Neuron (in vitro differentiated cells): ENCODE data around the gene SLC15A2.
"Not testable (repeated sequence)": the region's sequence is repeated elsewhere in the genome, so short reads cannot be mapped to it uniquely, and the experiment has no call there.

ENCODE experiments used
- H2AFZ ChIP-seq: one replicate; pipeline ENCODE4 v1.6.1; 2013; ENCODE audit warnings: low read depth, mild to moderate bottlenecking, inconsistent platforms, low read length, moderate library complexity
- H3K27me3 ChIP-seq: one replicate; pipeline ENCODE4 v1.6.1; 2013; ENCODE audit warnings: low read length; ENCODE audit not compliant: insufficient read depth
- H3K36me3 ChIP-seq: one replicate; pipeline ENCODE4 v1.6.1; 2013; ENCODE audit warnings: low read length; ENCODE audit not compliant: insufficient read depth
- H3K4me1 ChIP-seq: one replicate; pipeline ENCODE4 v1.6.1; 2013; ENCODE audit warnings: low read length; ENCODE audit not compliant: insufficient read depth
- H3K4me3 ChIP-seq: 2 replicates; pipeline ENCODE4 v1.5.1; 2013; ENCODE audit warnings: mild to moderate bottlenecking, low read length, moderate library complexity
- H3K9me3 ChIP-seq: one replicate; pipeline ENCODE4 v1.6.1; 2013; ENCODE audit warnings: low read length

SLC15A2 gene

DNA sequence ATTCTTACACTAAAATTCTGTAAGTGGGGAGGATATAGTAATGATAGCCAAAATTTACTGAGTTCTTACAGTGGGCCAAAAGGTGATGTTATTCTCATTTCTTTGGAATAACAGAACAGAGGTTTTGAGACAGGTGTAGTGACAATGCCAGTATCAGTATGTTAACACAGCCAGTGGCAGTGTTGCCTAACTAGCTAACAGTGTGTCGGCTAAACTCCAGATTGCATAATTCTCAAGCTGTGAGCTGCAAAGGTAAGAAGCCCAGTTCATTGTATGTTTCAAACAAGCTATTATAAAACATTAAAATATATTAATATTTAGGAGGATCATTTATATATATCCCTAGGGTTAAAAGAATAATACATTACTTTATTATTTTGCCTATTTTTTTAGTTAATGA is 920 bp downstream of the SLC15A2 start:
- Histone ChIP-seq H2AFZ (no peak overlapping the region), H3K36me3 (no peaks in the 10 kb centered on the region), H3K27me3 (no peaks in the 10 kb centered on the region), H3K9me3 (no peaks in the 10 kb centered on the region), H3K4me3 (no peak overlapping the region), H3K4me1 (peaks cover 1% of the 10 kb centered on the region)

DNA sequence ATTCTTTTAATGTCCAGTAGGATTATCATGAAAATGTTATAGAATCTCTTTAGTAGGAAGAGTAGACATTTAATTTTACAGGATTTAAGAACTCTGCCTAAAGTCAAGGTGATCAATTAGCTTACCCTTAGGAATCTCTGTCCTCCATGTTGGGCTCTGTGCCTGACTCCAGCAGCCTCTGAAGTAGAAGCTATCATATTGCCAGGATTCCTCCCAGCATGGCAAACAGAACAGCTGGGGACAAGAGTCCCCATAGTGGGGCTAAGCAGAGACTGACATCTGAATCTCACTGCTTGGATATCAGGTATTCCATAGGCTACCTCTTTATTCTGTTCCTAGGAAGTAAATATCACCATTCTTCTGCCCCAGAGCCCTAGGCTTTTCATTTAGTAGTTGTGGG is 1.5 kb downstream of the SLC15A2 start:
- Histone ChIP-seq H3K4me3 (no peak overlapping the region), H3K27me3 (no peaks in the 10 kb centered on the region), H3K4me1 (peaks cover 1% of the 10 kb centered on the region), H3K36me3 (no peaks in the 10 kb centered on the region), H2AFZ (no peak overlapping the region), H3K9me3 (no peaks in the 10 kb centered on the region)

DNA sequence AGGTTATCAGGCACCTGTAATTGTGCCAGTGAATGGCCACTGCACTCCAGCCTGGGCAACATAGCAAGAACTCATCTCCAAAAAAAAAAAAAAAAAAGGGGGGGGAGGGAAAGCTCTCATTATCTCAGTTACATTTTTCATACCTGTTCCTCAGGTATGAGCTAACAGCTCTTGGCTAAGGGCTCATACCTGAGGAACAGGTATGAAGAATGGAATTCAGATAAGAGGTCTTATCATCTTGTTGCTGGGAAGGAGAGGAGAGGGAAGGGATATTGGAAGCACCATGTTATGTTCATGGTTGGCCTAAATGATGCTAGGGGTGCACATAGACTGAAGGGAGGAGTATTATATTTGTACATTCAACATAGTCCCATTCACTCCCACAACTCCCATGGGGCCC is 2.6 kb downstream of the SLC15A2 start:
- Histone ChIP-seq H3K27me3 (no peaks in the 10 kb centered on the region), H3K4me1 (peaks cover 1% of the 10 kb centered on the region), H3K36me3 (no peaks in the 10 kb centered on the region), H3K9me3 (no peaks in the 10 kb centered on the region), H2AFZ (no peak overlapping the region), H3K4me3 (no peak overlapping the region)

DNA sequence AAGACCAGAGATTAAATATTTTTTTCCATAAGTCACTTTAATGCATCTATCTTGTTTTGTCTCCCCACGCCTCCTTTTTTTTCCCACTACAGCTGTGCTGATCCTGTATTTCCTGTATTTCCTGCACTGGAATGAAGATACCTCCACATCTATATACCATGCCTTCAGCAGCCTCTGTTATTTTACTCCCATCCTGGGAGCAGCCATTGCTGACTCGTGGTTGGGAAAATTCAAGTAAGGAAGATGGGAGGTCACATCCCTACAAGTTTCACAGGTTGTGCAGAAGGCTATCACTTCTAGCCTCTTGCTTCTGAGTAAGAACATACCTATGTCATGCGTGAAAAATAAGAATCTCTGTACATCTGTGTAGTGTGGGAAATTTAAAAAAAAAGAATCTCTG is 3.1 kb downstream of the SLC15A2 start:
- Histone ChIP-seq H2AFZ (no peak overlapping the region), H3K4me3 (no peak overlapping the region), H3K36me3 (no peaks in the 10 kb centered on the region), H3K4me1 (peaks cover 1% of the 10 kb centered on the region), H3K9me3 (no peaks in the 10 kb centered on the region), H3K27me3 (no peaks in the 10 kb centered on the region)

DNA sequence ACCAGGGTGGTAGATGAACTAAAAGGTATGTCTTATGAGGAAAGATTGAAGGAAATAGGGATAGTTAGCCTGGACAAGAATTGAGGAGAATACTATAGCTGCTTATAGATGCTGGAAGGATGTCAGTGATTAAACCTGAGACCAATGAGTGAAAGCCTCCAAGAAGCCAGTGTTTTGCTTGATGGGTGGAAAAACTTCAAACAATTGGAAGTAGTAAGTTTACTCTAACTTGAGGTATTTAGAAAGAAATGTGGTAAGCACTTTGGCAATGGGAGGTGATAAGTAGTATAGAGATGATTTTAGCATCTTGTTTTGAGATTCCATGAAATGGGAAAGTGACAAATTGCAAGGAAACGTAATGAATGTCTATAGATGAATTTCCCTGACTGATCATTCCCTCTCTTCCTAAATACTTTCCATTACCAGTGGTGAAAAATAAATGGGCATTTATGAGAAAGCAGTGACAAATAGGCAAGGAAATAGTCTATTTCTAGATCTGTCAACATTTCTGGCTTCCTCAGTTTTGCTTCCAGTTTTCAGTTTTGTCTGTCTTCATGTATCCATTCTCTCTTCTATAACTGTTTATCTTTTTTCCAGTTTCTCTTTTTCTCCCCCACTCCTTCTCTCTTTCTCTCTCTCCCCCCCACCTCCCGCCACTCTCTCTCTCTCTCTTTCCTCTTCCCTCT is 19.2 kb downstream of the SLC15A2 start:
- Histone ChIP-seq H3K4me1 (no peaks in the 10 kb centered on the region), H3K27me3 (no peaks in the 10 kb centered on the region), H2AFZ (no peak overlapping the region), H3K9me3 (peaks cover 2% of the 10 kb centered on the region), H3K4me3 (no peak overlapping the region), H3K36me3 (no peaks in the 10 kb centered on the region)

DNA sequence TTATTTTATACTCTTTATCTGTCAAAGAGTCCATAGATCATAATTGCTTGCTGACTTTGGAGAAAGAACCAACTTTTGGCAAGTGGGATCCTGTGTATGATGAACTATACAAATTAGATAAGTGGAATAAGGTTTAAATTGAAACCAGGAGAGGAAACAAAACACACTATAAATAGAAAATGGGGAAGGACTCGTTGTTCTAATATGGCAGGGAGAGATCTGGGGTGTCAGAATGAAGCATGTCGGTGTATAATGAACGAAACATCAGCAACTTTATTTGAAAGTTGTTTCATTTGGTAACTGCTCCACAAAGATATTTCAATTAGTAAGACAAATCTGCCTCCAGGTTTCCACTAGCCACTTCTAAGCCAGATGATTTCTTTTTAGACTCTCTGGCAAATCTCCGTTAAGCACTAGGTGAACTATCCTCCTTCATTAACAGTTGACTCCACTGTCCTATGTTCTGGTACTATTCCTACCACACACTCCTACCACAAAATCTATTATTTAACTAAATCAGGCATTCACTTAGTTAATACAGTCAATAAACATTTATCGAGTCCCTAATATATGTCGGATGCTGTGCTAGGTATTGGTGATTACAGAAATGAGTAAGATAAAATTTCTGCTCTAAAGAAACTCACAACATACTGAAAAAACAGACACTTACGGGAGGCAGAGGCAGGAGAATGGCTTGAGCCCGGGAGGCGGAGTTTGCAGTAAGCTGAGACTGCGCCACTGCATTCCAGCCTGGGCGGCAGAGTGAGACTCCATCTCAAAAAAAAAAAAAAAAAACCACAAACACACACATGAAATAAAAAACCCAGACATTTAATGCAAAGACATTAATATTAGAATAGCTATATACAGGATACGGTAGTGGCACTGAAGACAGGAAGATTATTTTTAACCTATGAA is 20.1 kb downstream of the SLC15A2 start:
- Histone ChIP-seq H3K4me3 (no peak overlapping the region), H3K9me3 (peaks cover 2% of the 10 kb centered on the region), H3K36me3 (no peaks in the 10 kb centered on the region), H3K4me1 (no peaks in the 10 kb centered on the region), H2AFZ (no peak overlapping the region), H3K27me3 (no peaks in the 10 kb centered on the region)

DNA sequence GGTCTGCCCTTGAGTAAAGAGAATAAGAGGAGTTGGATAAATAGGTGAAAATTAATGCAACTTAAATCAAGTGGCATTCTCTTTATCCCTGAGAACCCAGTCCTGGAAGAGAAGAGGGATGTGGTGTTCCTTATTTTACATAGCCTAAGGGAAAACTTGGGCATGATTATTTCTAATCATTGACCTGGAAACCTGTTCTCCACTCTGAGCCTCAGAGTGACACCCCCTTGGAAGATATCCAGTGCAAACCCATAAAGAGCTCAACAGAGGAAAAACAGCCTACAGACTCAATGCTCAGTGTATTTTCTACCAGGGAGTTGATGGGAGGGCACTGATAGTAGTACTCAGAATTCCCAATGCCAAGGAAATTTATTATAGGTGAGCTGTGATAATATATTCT is 22.0 kb downstream of the SLC15A2 start:
- H3K4me1 ChIP-seq = no peaks in the 10 kb centered on the region

DNA sequence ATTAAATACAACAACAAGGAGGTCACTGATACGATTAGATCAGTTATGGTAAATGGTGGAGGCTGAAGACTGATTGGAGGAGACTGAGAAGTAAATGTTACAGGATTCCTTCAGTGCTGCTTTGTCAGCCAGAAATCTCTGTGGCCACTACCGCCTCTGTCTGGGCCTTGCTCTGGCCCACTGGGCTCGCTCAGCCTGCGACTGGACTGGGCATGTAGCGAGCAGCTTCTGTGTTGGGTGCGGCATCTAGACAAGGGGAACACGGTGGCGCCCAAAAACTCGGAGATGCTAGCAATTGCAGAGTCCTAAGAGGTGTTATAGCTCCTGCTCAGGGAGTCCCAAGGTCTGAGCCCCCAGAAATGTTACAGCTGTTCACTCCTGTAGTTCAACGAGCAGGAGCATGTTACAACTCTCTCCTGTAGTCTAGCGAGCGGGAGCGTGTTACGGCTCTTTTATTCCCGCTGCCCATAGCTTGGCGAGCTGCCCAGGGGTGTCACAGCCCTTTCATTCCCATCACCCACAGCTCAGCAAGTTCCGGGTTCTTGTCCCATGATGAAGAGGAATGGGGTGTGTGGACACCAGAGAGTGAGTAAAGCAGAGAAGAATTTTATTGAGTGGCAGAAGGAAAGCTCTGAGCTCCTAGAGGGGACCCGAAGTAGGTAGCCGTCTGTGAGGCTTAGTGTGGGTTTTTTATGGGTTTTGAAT is 24.7 kb downstream of the SLC15A2 start:
- H3K36me3 ChIP-seq = no peaks in the 10 kb centered on the region

More for the DNA sequence above, 22.0 kb downstream of the SLC15A2 start:
- Histone ChIP-seq H2AFZ (no peak overlapping the region), H3K9me3 (peaks cover under 1% of the 10 kb centered on the region), H3K27me3 (no peaks in the 10 kb centered on the region), H3K36me3 (no peaks in the 10 kb centered on the region), H3K4me3 (no peak overlapping the region)

DNA sequence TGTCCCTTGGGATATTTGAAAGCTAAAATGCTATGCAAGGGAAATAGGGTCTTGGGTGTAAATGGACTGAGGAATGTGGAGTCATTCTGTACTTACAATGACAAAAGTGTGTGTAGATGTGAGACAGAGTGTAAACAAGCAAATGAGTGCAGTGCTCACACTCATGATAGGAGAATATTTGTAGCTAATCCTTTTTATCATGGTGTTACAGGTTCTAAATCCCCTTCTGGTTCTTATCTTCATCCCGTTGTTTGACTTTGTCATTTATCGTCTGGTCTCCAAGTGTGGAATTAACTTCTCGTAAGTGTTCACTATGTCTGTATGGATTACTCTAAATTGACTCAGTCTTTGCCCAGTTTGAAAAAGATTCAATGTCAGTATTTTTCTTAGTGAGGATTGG is 30.5 kb downstream of the SLC15A2 start:
- no peaks in the 10 kb centered on the region for H3K27me3 ChIP-seq
- no peak overlapping the region for H2AFZ ChIP-seq
- no peak overlapping the region for H3K4me3 ChIP-seq
- no peaks in the 10 kb centered on the region for H3K36me3 ChIP-seq
- H3K4me1 ChIP-seq = no peaks in the 10 kb centered on the region
- H3K9me3 ChIP-seq = peaks cover 2% of the 10 kb centered on the region

More for the DNA sequence above, 24.7 kb downstream of the SLC15A2 start:
- H2AFZ ChIP-seq = no peak overlapping the region
- H3K4me1 ChIP-seq = no peaks in the 10 kb centered on the region
- H3K9me3 ChIP-seq = no peaks in the 10 kb centered on the region
- H3K27me3 ChIP-seq = no peaks in the 10 kb centered on the region
- H3K4me3 ChIP-seq = no peak overlapping the region

DNA sequence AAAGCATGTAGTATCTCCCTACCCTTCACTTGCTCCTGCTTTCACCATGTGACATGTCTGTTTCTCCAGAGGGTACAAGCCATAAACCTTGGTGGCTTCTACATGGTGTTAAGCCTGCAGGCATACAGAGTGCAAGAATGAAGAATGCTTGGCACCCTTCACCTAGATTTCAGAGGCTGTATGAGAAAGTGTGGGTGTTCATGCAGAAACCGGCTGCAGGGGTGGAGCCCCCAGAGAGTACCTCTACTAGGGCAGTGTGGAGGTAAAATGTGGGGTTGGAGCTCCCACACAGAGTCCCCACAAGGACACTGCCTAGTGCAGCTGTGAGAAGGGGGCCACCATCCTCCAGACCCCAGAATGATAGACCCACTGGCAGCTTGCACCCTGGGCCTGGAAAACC is 32.2 kb downstream of the SLC15A2 start:
- peaks cover 2% of the 10 kb centered on the region for H3K9me3 ChIP-seq
- no peaks in the 10 kb centered on the region for H3K27me3 ChIP-seq
- H3K36me3 ChIP-seq = no peaks in the 10 kb centered on the region
- no peaks in the 10 kb centered on the region for H3K4me1 ChIP-seq
- no peak overlapping the region for H3K4me3 ChIP-seq
- no peak overlapping the region for H2AFZ ChIP-seq

DNA sequence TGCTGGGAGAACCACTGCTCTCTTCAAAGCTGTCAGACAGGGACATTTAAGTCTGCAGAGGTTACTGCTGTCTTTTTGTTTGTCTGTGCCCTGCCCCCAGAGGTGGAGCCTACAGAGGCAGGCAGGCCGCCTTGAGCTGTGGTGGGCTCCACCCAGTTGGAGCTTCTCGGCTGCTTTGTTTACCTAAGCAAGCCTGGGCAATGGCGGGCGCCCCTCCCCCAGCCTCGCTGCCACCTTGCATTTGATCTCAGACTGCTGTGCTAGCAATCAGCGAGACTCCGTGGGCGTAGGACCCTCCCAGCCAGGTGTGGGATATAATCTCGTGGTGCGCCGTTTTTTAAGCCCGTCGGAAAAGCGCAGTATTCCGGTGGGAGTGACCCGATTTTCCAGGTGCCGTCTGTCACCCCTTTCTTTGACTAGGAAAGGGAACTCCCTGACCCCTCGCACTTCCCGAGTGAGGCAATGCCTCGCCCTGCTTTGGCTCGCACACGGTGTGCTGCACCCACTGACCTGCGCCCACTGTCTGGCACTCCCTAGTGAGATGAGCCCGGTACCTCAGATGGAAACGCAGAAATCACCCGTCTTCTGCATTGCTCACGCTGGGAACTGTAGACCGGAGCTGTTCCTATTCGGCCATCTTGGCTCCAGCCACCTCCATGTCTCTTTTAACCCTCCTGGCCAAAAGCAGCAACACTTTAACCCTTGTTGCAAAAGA is 44.1 kb downstream of the SLC15A2 start:
- H3K36me3 ChIP-seq, H3K27me3 ChIP-seq, H3K4me1 ChIP-seq, H3K9me3 ChIP-seq, H2AFZ ChIP-seq, H3K4me3 ChIP-seq: not testable (repeated sequence)

DNA sequence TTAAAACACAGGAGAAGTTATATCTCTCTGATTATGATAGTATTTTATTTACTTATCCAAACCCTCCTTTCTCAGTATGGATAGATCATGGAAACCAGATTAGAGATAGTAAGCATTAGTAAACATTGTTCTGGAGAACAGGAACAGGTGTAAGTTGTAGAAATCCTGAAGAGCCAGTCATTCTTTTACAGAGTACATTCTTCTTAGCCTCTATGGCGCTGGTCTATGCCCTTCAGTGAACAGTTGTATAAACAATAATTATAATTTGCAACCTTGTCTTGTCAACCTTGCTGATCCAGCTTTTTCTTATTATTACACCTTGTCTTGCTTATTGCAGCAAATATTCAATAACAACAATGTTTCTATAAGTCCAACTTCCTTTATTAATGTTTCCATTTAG is 47.4 kb downstream of the SLC15A2 start:
- Histone ChIP-seq H3K27me3 (no peaks in the 10 kb centered on the region), H3K9me3 (no peaks in the 10 kb centered on the region), H3K4me1 (no peaks in the 10 kb centered on the region), H2AFZ (no peak overlapping the region), H3K36me3 (peaks cover 2% of the 10 kb centered on the region), H3K4me3 (no peak overlapping the region)
